ENCODE results near the gene MDH2. TPM values are rescaled to one million over a fixed set of nuclear protein-coding genes. Genes with fewer than 3 reads are reported as not detected.
"Not testable (repeated sequence)": the region's sequence is repeated elsewhere in the genome, so short reads cannot be mapped to it uniquely, and the experiment has no call there.

The MDH2 gene
- total RNA-seq, 2 donors from 2014 or later: 48.2 to 58.6 TPM

DNA sequence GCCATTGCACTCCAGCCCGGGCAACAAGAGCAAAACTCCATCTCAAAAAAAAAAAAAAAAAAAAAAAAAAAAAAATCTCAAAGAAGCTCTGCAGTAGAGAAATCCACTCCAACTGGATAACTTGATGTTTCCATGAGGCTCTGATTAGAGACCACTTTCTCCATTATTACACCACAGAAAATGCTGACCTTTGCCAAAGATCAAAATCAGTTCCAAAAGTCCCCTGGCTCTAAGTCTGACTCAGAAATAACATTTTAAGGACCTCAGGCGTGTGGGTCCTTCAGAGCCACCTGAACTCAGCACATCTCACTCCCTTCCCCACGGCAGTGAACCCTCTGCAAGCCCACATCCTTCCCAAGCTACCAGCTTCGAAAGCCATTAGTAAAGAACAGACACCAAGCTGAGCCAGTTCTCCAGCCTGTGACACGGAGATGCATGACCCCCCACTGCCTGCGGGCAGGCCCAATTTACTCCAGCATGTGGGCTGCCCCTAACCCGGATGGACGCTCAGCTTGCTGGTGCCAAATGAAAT lies 39.7 kb upstream of the MDH2 start:
- TF ChIP-seq, protein P1, sequence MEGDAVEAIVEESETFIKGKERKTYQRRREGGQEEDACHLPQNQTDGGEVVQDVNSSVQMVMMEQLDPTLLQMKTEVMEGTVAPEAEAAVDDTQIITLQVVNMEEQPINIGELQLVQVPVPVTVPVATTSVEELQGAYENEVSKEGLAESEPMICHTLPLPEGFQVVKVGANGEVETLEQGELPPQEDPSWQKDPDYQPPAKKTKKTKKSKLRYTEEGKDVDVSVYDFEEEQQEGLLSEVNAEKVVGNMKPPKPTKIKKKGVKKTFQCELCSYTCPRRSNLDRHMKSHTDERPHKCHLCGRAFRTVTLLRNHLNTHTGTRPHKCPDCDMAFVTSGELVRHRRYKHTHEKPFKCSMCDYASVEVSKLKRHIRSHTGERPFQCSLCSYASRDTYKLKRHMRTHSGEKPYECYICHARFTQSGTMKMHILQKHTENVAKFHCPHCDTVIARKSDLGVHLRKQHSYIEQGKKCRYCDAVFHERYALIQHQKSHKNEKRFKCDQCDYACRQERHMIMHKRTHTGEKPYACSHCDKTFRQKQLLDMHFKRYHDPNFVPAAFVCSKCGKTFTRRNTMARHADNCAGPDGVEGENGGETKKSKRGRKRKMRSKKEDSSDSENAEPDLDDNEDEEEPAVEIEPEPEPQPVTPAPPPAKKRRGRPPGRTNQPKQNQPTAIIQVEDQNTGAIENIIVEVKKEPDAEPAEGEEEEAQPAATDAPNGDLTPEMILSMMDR (IDR thresholded peaks at IDR 0.05): no peak
- Histone ChIP-seq H3K4me3 (no peak overlapping the region), H3K4me1 (ENCODE audit: control insufficient read depth in 1 of 2, low read depth in 2 of 2) (peaks cover 28 to 31% of the 10 kb centered on the region in 2 donors), H3K36me3 (peaks cover 7% of the 10 kb centered on the region), H3K27me3 (replicated peaks; ENCODE audit: insufficient read depth) (no peaks in the 10 kb centered on the region), H3K27ac (no peak overlapping the region), H3K9me3 (no peaks in the 10 kb centered on the region)
- DNase-seq (ENCODE audit: low spot score) (no peak), ATAC-seq (ENCODE audit: insufficient number of reproducible peaks, low FRiP score, low read depth) (no peak)

DNA sequence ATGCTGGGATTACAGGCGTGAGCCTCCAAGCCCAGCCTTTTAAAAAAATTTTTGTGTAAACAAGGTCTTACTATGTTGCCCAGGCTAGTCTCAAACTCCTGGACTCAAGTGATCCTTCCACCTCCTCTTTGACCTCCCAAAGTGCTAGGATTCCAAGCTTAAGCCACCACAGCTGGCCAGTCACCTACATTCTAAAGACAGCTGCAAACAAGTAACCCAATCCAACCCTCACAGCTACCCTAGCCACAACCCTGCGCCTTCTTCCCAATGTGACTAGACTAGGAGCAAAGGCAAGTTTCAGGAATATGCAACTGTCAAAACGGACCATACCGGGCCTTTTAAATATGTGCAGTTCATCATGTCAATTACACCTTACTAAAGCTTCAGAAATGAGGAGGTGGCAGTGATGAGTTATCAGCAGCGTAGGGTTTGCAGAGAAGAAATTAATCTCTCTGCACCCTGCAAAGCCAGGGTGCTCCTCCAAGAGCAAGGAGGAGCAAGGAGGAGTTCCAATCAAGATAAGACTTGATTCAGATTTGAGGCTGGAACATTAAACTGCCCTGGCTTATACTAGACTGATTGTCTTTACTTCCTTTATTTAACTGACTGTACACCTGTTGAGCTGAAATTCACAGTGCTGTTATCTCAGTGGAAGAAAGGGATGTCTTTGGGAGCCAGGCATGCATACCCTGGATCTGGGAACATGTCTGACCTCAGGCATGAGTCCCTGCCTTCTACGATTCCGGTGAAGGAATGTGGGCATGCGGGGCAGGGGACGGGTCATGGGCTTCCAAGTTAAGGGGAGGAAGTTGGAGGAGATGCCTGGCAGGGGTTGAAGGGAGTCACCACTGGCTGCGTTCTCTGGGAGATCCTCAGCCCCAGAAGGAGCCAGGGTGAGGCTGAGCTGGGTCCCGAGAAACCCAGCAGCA lies 38.0 kb upstream of the MDH2 start:
- no peak for DNase-seq (ENCODE audit: low spot score)
- Histone ChIP-seq H3K4me1 (ENCODE audit: control insufficient read depth in 1 of 2, low read depth in 2 of 2) (peaks cover 28 to 31% of the 10 kb centered on the region in 2 donors), H3K27ac (peak overlapping the region; percentile 75 to 79), H3K9me3 (no peaks in the 10 kb centered on the region), H3K36me3 (no peaks in the 10 kb centered on the region), H3K27me3 (replicated peaks; ENCODE audit: insufficient read depth) (no peaks in the 10 kb centered on the region), H3K4me3 (no peak overlapping the region)
- TF ChIP-seq, protein P1 (IDR thresholded peaks at IDR 0.05): no peak
- no peak for ATAC-seq (ENCODE audit: insufficient number of reproducible peaks, low FRiP score, low read depth)

DNA sequence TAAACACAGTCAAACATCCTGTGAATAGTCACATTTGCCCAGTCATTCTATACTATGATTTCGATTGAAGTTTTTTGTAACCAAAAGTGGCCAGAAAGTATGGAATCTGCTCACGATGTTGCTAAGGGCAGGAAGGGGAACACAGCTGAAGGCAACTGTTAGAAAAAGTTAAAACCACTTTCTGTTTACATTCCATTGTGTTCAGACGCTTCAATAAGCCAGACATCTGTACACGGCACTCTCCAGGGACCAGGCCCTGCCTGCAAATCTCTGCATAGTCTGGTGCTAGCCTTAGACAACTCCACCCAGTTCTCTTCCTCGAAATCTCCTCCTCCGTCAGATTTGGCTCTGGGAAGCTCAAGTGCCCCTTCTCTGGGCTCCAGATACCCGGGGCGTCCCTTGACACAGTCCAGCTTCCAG lies 36.5 kb upstream of the MDH2 start:
- ATAC-seq (ENCODE audit: insufficient number of reproducible peaks, low FRiP score, low read depth) (peak; percentile 64), DNase-seq (ENCODE audit: low spot score) (no peak)
- peak overlapping the region; percentile 45 for H3K4me3 ChIP-seq
- peak overlapping the region; percentile 75 to 79 for H3K27ac ChIP-seq
- H3K36me3 ChIP-seq: no peaks in the 10 kb centered on the region
- TF ChIP-seq, protein P1 (IDR thresholded peaks at IDR 0.05): no peak
- H3K9me3 ChIP-seq: no peaks in the 10 kb centered on the region
- H3K4me1 ChIP-seq (ENCODE audit: control insufficient read depth in 1 of 2, low read depth in 2 of 2): peaks cover 28 to 31% of the 10 kb centered on the region in 2 donors
- no peaks in the 10 kb centered on the region for H3K27me3 ChIP-seq (replicated peaks; ENCODE audit: insufficient read depth)

DNA sequence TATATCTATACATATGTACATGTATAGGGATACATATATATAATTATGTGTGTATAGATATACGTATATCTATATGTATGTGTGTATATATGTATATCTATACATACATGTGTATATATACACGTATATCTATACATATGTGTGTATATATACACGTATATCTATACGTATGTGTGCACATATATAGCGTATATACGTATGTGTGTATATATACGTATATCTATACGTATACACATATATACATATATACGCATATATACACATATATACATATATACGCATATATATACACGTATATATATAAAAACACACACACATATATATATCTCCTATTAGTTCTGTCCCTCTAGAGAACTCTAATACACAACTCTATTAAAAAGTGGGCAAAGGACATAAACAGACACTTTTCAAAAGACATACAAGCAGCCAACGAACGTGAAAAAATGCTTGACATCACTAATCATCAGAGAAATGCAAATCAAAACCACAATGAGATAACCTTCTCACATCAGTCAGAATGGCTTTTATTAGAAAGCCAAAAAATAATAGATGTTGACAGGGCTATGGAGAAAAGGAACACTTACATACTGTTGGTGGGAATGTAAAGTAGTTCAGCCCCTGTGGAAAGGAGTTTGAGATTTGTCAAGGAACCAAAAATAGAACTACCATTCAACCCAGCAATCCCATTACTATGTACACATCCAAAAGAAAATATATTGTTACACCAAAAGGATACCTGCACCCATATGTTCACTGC lies 31.5 kb upstream of the MDH2 start:
- no peak for ATAC-seq (ENCODE audit: insufficient number of reproducible peaks, low FRiP score, low read depth)
- H3K27ac ChIP-seq: no peak overlapping the region
- TF ChIP-seq, protein P1 (IDR thresholded peaks at IDR 0.05): no peak
- peaks cover 8 to 10% of the 10 kb centered on the region in 2 donors for H3K4me1 ChIP-seq (ENCODE audit: control insufficient read depth in 1 of 2, low read depth in 2 of 2)
- no peak overlapping the region for H3K4me3 ChIP-seq
- no peaks in the 10 kb centered on the region for H3K36me3 ChIP-seq
- DNase-seq (ENCODE audit: low spot score): no peak
- no peaks in the 10 kb centered on the region for H3K9me3 ChIP-seq
- H3K27me3 ChIP-seq (replicated peaks; ENCODE audit: insufficient read depth): no peaks in the 10 kb centered on the region

DNA sequence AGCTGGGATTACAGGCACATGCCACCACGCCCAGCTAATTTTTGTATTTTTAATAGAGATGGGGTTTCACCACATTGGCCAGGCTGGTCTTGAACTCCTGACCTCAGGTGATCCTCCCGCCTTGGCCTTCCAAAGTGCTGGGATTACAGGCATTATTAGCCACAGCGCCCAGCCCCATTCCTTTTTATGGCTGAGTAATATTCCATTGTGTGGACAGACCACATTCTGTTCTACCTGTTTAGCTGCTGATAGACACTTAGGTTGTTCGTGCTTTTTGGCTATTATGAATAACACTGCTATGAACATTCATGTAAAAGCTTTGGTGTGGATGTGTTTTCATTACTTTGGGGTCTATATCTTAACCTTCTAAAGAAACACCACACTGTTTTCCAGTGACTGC lies 29.4 kb upstream of the MDH2 start:
- DNase-seq (ENCODE audit: low spot score); H3K36me3 ChIP-seq; H3K4me1 ChIP-seq (ENCODE audit: control insufficient read depth in 1 of 2, low read depth in 2 of 2); H3K9me3 ChIP-seq; H3K27ac ChIP-seq; H3K4me3 ChIP-seq; ATAC-seq (ENCODE audit: insufficient number of reproducible peaks, low FRiP score, low read depth); H3K27me3 ChIP-seq (replicated peaks; ENCODE audit: insufficient read depth): not testable (repeated sequence)
